Activated B cell treated with CpG ODN at 0.5 μM for 24 hours (primary cell): ENCODE data around the gene FLYWCH1. TPM values are rescaled to one million over a fixed set of nuclear protein-coding genes. Genes with fewer than 3 reads are reported as not detected.
"Not testable (repeated sequence)": the region's sequence is repeated elsewhere in the genome, so short reads cannot be mapped to it uniquely, and the experiment has no call there.

ENCODE experiments used
- ATAC-seq: fragments of 200-7000 bp; cut with Tn5 transposase; one replicate; pipeline ENCODE4 v1.10.0; 2021; ENCODE audit warnings: low read depth, mild to moderate bottlenecking, moderate library complexity
- CTCF ChIA-PET: fragments of 350-600 bp; sonication (Branson Sonifier 250); formaldehyde crosslinking; loops from one replicate; lab custom pipeline; 2021; ENCODE audit warnings: antibody characterized with exemption; lab: Charles Lee
- POLR2A ChIA-PET: fragments of 350-600 bp; sonication (Branson Sonifier 250); formaldehyde crosslinking; loops from one replicate; lab custom pipeline; 2021; ENCODE audit warnings: antibody characterized with exemption; lab: Charles Lee
- DNase-seq: peaks from one replicate; pipeline ENCODE4 v3.0.0; 2022
- H3K27ac Mint-ChIP-seq: one replicate; pipeline ENCODE4 v1.8.0; 2020; ENCODE audit warnings: mixed read lengths
- H3K27me3 Mint-ChIP-seq: one replicate; pipeline ENCODE4 v1.8.0; 2021; ENCODE audit warnings: mixed read lengths
- H3K36me3 Mint-ChIP-seq: one replicate; pipeline ENCODE4 v1.8.0; 2021; ENCODE audit warnings: low read depth, mixed read lengths
- H3K4me1 Mint-ChIP-seq: one replicate; pipeline ENCODE4 v1.8.0; 2021; ENCODE audit warnings: mixed read lengths
- H3K4me3 Mint-ChIP-seq: one replicate; pipeline ENCODE4 v1.8.0; 2020; ENCODE audit warnings: mild to moderate bottlenecking, mixed read lengths
- H3K9me3 Mint-ChIP-seq: one replicate; pipeline ENCODE4 v1.8.0; 2020; ENCODE audit warnings: mixed read lengths
- intact Hi-C: fragments of 100-400 bp; cut with micrococcal nuclease; formaldehyde crosslinking; loops from one replicate; pipeline ENCODE4 v1.15.1; 2024
- total RNA-seq: library from RNA; stranded (reverse); gene quantifications from 2 replicates; pipeline ENCODE4 v1.2.3, GENCODE V29; 2022
- TF ChIP-seq, protein P1 (sequence below): fragments of 200-600 bp; IDR thresholded peaks from one replicate; pipeline ENCODE4 v1.8.0; 2022; ENCODE audit warnings: antibody characterized with exemption, mild to moderate bottlenecking

Gene FLYWCH1
- total RNA-seq, 1 donor from 2014 or later = 59.9 TPM

DNA sequence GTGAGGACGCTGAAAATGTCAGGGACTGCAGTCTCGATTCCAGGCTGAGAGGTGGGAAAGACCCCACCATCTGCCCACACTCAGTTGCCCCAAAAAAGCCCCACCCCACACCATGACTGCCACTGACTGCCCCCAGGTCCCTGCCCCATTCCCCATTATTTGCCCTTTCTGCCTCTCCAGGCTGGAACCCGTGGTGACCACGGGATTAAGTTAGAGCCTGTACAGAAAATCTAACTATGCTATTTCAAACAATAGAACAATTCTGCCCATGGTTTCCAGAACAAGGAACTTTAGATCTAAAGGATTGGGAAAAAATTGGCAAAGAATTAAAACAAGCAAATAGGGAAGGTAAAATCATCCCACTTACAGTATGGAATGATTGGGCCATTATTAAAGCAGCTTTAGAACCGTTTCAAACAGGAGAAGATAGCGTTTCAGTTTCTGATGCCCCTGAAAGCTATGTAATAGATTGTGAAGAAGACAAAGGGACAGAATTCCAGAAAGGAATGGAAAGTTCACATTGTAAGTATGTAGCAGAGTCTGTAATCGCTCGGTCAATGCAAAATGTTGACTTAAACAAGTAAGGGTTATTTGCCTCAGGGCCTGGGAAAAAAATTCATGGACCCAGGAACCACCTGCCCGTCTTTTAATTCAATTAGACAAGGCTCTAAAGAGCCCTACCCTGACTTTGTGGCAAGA lies 14.4 kb downstream of the FLYWCH1 start:
- Mint-ChIP-seq H3K27me3 (no peaks in the 10 kb centered on the region), H3K4me3 (no peak overlapping the region), H3K27ac (no peak overlapping the region), H3K36me3 (peaks cover 11% of the 10 kb centered on the region), H3K4me1 (peaks cover 10% of the 10 kb centered on the region), H3K9me3 (no peaks in the 10 kb centered on the region)
- intact Hi-C loops = loop anchor here (2.0 to 5.0 kb wide), 3 partner anchors 21 to 51 kb away; partner anchors contain the start of gene KREMEN2
- no peak for ATAC-seq
- DNase-seq = no peak
- CTCF ChIA-PET = interaction anchor here (0.8 to 1.5 kb wide), 8 partner anchors 9 to 58 kb away, joined by 3 to 10 read pairs (median 4); no protein-coding TSS in a partner anchor
- POLR2A ChIA-PET = interaction anchor here (1.2 kb wide), 2 partner anchors 15 to 20 kb away, joined by 3 to 4 read pairs; no protein-coding TSS in a partner anchor
- TF ChIP-seq, protein P1, sequence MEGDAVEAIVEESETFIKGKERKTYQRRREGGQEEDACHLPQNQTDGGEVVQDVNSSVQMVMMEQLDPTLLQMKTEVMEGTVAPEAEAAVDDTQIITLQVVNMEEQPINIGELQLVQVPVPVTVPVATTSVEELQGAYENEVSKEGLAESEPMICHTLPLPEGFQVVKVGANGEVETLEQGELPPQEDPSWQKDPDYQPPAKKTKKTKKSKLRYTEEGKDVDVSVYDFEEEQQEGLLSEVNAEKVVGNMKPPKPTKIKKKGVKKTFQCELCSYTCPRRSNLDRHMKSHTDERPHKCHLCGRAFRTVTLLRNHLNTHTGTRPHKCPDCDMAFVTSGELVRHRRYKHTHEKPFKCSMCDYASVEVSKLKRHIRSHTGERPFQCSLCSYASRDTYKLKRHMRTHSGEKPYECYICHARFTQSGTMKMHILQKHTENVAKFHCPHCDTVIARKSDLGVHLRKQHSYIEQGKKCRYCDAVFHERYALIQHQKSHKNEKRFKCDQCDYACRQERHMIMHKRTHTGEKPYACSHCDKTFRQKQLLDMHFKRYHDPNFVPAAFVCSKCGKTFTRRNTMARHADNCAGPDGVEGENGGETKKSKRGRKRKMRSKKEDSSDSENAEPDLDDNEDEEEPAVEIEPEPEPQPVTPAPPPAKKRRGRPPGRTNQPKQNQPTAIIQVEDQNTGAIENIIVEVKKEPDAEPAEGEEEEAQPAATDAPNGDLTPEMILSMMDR = no peak

DNA sequence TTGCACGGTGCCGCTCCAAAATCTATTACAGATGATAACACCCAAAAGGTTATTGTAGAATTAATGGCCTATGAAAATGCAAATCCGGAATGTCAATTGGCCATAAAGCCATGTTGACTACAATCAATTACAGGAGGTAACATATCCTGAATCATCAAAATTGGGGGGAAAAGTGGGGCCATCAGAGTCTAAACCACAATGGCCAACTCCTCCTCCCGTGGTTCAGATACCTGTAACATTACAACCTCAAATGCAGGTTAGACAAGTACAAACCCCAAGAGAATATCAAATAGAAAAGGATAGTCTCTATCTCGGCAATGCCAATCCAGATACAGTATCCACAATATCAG lies 14.9 kb downstream of the FLYWCH1 start:
- no peaks in the 10 kb centered on the region for H3K9me3 Mint-ChIP-seq
- TF ChIP-seq, protein P1 = no peak
- peaks cover 10% of the 10 kb centered on the region for H3K4me1 Mint-ChIP-seq
- H3K27me3 Mint-ChIP-seq = no peaks in the 10 kb centered on the region
- intact Hi-C loops = loop anchor here (2.0 to 5.0 kb wide), 3 partner anchors 22 to 52 kb away; partner anchors contain the start of gene KREMEN2
- peaks cover 11% of the 10 kb centered on the region for H3K36me3 Mint-ChIP-seq
- no peak for DNase-seq
- CTCF ChIA-PET = interaction anchor here (0.8 to 1.5 kb wide), 10 partner anchors 10 to 58 kb away, joined by 3 to 10 read pairs (median 4); partner anchors contain the start of gene KREMEN2
- no peak overlapping the region for H3K27ac Mint-ChIP-seq
- no peak for ATAC-seq
- POLR2A ChIA-PET = interaction anchor here (1.0 to 1.2 kb wide), 3 partner anchors 15 to 55 kb away, joined by 3 to 4 read pairs (median 3); no protein-coding TSS in a partner anchor
- H3K4me3 Mint-ChIP-seq = no peak overlapping the region

DNA sequence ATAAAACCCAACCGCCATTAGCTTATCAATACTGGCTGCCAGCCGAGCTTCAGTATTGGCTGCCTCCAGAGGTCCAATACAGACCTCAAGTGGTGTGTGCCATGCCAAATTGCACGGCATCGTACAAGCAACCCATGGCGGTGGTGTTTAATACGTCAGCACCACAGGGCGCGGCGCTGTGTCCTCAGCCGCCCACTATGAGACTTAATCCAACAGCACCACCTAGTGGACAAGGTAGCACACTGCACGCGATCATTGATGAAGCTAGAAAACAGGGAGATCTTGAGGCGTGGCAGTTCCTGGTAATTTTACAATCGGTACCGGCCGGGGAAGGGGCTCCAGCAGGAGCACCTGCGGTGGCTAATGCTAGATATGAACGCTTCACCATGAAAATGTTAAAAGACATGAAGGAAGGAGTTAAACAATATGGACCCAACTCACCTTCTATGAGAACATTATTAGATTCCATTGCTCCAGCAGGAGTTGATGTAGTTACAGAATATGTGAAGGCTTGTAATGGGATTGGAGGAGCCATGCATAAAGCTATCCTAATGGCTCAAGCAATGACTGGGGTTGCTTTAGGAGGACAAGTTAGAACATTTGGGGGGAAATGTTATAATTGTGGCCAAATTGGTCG lies 15.4 kb downstream of the FLYWCH1 start:
- Mint-ChIP-seq H3K4me3 (no peak overlapping the region), H3K9me3 (no peaks in the 10 kb centered on the region), H3K4me1 (peaks cover 10% of the 10 kb centered on the region), H3K27me3 (no peaks in the 10 kb centered on the region), H3K36me3 (peaks cover 10% of the 10 kb centered on the region), H3K27ac (no peak overlapping the region)
- DNase-seq (peak; percentile 67), ATAC-seq (peak; percentile 100)
- TF ChIP-seq, protein P1 = peak; percentile 56
- ChIA-PET POLR2A (interaction anchor here (0.6 to 1.2 kb wide), 4 partner anchors 16 to 54 kb away, joined by 3 to 4 read pairs (median 3); partner anchors contain the start of gene FLYWCH2), CTCF (interaction anchor here (0.6 to 1.5 kb wide), 16 partner anchors 10 to 89 kb away, joined by 3 to 10 read pairs (median 4); partner anchors contain the start of genes FLYWCH1 and KREMEN2)
- intact Hi-C loops = loop anchor here (1.0 to 5.0 kb wide), 4 partner anchors 22 to 56 kb away; partner anchors contain the start of gene KREMEN2

DNA sequence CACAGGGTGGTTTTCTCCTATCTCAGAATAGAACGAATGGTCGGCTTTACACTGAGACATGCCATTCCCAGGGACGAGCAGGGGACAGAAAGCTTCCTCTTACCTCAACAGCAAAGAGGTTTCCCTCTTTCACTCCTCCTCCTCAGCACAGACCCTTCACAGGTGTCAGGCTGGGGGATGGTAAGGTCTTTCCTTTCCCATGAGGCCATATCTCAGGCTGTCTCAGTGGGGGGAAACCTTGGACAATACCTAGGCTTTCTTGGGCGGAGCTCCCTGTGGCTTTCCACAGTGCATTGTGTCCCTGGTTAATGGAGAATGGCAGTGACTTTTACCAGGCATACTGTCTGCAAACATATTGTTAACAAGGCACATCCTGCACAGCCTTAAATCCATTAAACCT lies 16.4 kb downstream of the FLYWCH1 start:
- ATAC-seq = not testable (repeated sequence)

DNA sequence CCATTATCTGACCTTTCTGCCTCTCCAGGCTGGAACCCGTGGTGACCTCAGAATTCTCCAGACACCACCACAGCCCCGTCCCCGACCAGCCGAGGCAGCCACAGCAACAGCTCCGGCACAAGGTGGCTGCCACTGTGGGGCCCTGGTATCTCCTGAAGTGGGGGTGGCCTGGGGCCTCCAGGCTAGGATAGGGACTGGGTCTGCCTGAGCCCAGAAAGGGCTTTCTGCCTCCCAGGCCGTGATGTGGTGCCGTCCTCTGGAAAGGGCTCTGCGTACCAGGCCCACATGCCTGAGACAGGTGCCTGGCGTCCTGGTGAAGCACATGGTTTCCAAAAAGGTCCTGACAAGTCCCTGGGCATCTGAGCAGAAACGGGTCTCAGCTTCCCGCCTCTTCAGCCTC lies 17.1 kb downstream of the FLYWCH1 start:
- intact Hi-C loops = loop anchor here (5.0 kb wide), 1 partner anchor 34 kb away; the partner anchor contains the start of gene KREMEN2
- H3K9me3 Mint-ChIP-seq = no peaks in the 10 kb centered on the region
- H3K4me3 Mint-ChIP-seq = no peak overlapping the region
- ATAC-seq (no peak), DNase-seq (no peak)
- H3K27ac Mint-ChIP-seq = no peak overlapping the region
- ChIA-PET POLR2A (no interaction called here), CTCF (no interaction called here)
- TF ChIP-seq, protein P1 = no peak
- H3K4me1 Mint-ChIP-seq = peaks cover 10% of the 10 kb centered on the region
- no peaks in the 10 kb centered on the region for H3K27me3 Mint-ChIP-seq
- peaks cover 7% of the 10 kb centered on the region for H3K36me3 Mint-ChIP-seq

More for the DNA sequence above, 16.4 kb downstream of the FLYWCH1 start:
- H3K4me3 Mint-ChIP-seq, H3K27ac Mint-ChIP-seq, POLR2A ChIA-PET, CTCF ChIA-PET, DNase-seq, H3K36me3 Mint-ChIP-seq, H3K4me1 Mint-ChIP-seq, H3K9me3 Mint-ChIP-seq, H3K27me3 Mint-ChIP-seq: not testable (repeated sequence)
- intact Hi-C loops = loop anchor here (5.0 kb wide), 1 partner anchor 34 kb away; the partner anchor contains the start of gene KREMEN2
